ENCODE results near the gene CTIF.

Gene CTIF

GRCh38 chr18:48669180-48669675 lies 130.4 kb downstream of the CTIF start:
- no peak overlapping the region for H3K4me3 ChIP-seq (ENCODE audit: low read depth in 1 of 2, low read length in 1 of 2)
- H3K27ac ChIP-seq, result peak overlapping the region; percentile 33
- TF ChIP-seq, protein P1, sequence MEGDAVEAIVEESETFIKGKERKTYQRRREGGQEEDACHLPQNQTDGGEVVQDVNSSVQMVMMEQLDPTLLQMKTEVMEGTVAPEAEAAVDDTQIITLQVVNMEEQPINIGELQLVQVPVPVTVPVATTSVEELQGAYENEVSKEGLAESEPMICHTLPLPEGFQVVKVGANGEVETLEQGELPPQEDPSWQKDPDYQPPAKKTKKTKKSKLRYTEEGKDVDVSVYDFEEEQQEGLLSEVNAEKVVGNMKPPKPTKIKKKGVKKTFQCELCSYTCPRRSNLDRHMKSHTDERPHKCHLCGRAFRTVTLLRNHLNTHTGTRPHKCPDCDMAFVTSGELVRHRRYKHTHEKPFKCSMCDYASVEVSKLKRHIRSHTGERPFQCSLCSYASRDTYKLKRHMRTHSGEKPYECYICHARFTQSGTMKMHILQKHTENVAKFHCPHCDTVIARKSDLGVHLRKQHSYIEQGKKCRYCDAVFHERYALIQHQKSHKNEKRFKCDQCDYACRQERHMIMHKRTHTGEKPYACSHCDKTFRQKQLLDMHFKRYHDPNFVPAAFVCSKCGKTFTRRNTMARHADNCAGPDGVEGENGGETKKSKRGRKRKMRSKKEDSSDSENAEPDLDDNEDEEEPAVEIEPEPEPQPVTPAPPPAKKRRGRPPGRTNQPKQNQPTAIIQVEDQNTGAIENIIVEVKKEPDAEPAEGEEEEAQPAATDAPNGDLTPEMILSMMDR (IDR thresholded peaks at IDR 0.05), result no peak
- no peaks in the 10 kb centered on the region for H3K27me3 ChIP-seq
- H3K4me1 ChIP-seq (ENCODE audit: control insufficient read depth in 1 of 2, insufficient read depth in 1 of 2, low read depth in 1 of 2, low read length in 1 of 2), result peaks cover 35 to 36% of the 10 kb centered on the region in 2 experiments
- no peaks in the 10 kb centered on the region for H3K36me3 ChIP-seq
- no peaks in the 10 kb centered on the region for H3K9me3 ChIP-seq

DNA sequence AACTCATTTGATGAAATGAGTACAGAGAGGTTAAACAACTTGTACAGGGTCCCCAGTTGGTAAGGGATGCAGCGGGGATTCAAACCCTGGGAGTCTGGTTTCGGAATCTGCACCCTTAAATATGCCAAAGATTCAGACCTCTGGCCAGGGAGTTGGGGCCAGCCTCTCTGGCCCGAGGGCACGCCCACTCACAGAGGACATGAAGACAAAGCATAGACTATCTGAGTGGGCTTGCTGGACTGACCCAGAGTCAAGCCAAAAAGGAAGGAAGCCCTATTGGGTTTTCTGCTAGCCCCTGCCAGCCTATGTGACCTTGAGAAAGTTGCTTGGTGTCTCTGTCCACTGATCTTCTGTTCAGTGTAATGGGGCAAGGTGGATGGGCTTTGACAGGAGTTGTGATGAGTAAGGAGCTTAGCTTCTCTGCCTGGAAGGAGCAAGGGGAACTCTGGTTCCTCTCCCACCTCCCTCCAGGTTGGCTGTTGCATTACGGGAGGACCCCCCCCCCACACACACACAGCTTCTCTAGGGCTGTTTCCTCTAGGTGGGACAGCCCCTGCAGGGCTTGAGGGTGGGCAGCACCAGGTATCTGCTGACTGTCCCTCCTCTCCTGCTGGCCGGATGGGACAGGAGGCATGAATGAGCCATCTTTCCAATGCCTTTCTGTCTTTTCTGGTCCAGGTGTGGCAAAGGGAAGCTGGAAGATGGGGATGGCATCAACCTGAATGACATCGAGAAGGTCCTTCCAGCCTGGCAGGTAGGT lies 131.3 kb downstream of the CTIF start:
- TF ChIP-seq, protein P1 (IDR thresholded peaks at IDR 0.05), result no peak
- Histone ChIP-seq H3K4me3 (ENCODE audit: low read depth in 1 of 2, low read length in 1 of 2) (no peak overlapping the region), H3K9me3 (no peaks in the 10 kb centered on the region), H3K27me3 (no peaks in the 10 kb centered on the region), H3K4me1 (ENCODE audit: control insufficient read depth in 1 of 2, insufficient read depth in 1 of 2, low read depth in 1 of 2, low read length in 1 of 2) (peaks cover 39 to 42% of the 10 kb centered on the region in 2 experiments), H3K36me3 (no peaks in the 10 kb centered on the region), H3K27ac (no peak overlapping the region)

DNA sequence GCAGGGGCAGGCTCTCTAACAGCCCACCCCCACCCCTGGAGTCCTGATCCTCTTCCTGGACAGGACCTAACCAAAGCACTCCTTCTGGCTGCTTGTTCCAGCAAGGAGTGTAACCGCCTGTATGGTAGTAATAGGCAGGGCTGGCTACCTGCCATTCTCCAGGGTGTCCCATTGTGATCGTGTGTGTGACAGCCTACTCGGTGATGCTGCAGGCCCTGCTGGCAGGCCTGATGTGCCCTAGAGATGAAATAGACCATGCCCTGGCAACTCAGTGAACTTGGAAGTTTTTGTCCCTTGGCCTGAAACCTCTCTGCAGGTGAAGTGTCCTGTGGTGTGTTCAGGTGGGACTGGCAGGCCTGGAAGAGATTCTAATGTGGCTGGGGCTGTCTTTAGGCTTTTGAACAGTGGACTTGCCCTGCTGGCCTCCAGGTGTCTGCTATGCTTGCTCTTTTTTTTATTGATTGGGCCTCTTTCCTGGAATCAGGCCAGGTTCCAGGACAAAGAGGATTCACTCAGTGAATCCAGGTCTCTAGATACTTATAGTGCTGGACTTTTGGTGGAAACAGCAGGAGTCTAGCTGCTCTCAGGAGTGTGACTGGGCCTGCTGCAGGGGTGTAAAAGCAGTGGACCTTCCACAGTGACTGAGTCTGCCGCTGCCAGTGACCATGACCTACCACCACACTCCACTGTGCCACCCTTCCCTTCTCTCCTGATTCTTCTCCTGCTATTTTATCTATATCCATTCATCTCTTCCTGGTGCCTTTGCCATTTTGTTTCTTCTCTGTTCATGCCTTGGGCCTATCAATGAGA lies 132.1 kb downstream of the CTIF start:
- no peak overlapping the region for H3K4me3 ChIP-seq (ENCODE audit: low read depth in 1 of 2, low read length in 1 of 2)
- peaks cover 47 to 50% of the 10 kb centered on the region in 2 experiments for H3K4me1 ChIP-seq (ENCODE audit: control insufficient read depth in 1 of 2, insufficient read depth in 1 of 2, low read depth in 1 of 2, low read length in 1 of 2)
- H3K27me3 ChIP-seq, result no peaks in the 10 kb centered on the region
- H3K9me3 ChIP-seq, result no peaks in the 10 kb centered on the region
- TF ChIP-seq, protein P1 (IDR thresholded peaks at IDR 0.05), result no peak
- H3K36me3 ChIP-seq, result no peaks in the 10 kb centered on the region
- no peak overlapping the region for H3K27ac ChIP-seq

DNA sequence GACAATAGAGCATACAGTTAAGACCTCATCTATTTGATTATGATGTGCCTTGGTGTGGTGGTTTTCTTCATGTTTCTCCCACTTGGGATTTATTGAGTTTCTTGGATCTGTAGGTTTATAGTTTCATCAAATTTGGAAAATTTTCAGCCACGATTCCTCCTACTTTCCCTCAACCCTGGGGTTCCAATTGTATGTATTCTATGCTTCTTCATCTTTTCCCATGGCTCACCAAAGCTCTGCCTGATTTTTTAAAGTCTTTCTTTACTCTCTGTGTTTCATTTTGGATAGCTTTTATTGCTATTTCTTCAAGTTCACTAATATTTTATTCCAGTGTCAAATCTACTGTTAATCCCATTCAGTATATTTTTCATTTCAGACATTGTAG lies 132.7 kb downstream of the CTIF start:
- TF ChIP-seq, protein P1 (IDR thresholded peaks at IDR 0.05), result no peak

GRCh38 chr18:48672671-48673340 lies 134.0 kb downstream of the CTIF start:
- no peak overlapping the region for H3K4me3 ChIP-seq (ENCODE audit: low read depth in 1 of 2, low read length in 1 of 2)
- H3K4me1 ChIP-seq (ENCODE audit: control insufficient read depth in 1 of 2, insufficient read depth in 1 of 2, low read depth in 1 of 2, low read length in 1 of 2), result peaks cover 58 to 61% of the 10 kb centered on the region in 2 experiments
- H3K9me3 ChIP-seq, result no peaks in the 10 kb centered on the region
- H3K27ac ChIP-seq, result peak overlapping the region; percentile 71
- TF ChIP-seq, protein P1 (IDR thresholded peaks at IDR 0.05), result no peak
- H3K36me3 ChIP-seq, result no peaks in the 10 kb centered on the region
- no peaks in the 10 kb centered on the region for H3K27me3 ChIP-seq

More for the DNA sequence above, 132.7 kb downstream of the CTIF start:
- H3K27ac ChIP-seq, result peak overlapping the region; percentile 71
- no peak overlapping the region for H3K4me3 ChIP-seq (ENCODE audit: low read depth in 1 of 2, low read length in 1 of 2)
- no peaks in the 10 kb centered on the region for H3K27me3 ChIP-seq
- no peaks in the 10 kb centered on the region for H3K9me3 ChIP-seq
- H3K36me3 ChIP-seq, result no peaks in the 10 kb centered on the region
- H3K4me1 ChIP-seq (ENCODE audit: control insufficient read depth in 1 of 2, insufficient read depth in 1 of 2, low read depth in 1 of 2, low read length in 1 of 2), result peaks cover 53 to 56% of the 10 kb centered on the region in 2 experiments
